ENCODE measurements around the gene CDKL4. TPM values are rescaled to one million over a fixed set of nuclear protein-coding genes. Genes with fewer than 3 reads are reported as not detected.
A peak's percentile ranks its signal among the peaks of the same experiment; 100 is the strongest.

Gene CDKL4
- total RNA-seq, 1 donor from 2014 or later = 0.24 TPM

DNA sequence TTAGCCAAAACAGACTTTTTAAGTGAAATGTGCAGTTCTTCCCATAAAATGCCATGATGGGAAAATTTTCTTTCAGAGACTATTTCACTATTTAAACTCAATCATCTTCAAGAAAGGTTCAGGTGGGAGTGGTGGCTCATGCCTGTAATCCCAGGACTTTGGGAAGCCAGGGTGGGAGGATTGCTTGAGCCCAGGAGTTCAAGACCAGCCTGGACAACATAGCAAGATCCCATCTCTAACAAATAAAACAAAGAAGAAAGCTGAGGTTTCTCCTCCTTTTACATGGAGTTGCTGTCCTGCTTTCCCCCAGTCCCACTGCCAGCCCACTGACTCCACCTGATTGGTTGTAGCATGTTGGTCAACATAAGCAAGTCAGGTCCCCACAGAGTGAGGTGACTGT, 97.1 kb downstream of the CDKL4 start:
- no peak for DNase-seq
- POLR2A ChIA-PET = no interaction called here
- no peak overlapping the region for H3K27ac Mint-ChIP-seq
- CTCF ChIA-PET = no interaction called here
- no peak overlapping the region for H3K4me3 Mint-ChIP-seq
- no peaks in the 10 kb centered on the region for H3K27me3 Mint-ChIP-seq
- H3K36me3 Mint-ChIP-seq (ENCODE audit: low read depth) = no peaks in the 10 kb centered on the region
- peaks cover 28% of the 10 kb centered on the region for H3K4me1 Mint-ChIP-seq
- intact Hi-C loops (cut with micrococcal nuclease) = no loop called here
- TF ChIP-seq, protein P1, sequence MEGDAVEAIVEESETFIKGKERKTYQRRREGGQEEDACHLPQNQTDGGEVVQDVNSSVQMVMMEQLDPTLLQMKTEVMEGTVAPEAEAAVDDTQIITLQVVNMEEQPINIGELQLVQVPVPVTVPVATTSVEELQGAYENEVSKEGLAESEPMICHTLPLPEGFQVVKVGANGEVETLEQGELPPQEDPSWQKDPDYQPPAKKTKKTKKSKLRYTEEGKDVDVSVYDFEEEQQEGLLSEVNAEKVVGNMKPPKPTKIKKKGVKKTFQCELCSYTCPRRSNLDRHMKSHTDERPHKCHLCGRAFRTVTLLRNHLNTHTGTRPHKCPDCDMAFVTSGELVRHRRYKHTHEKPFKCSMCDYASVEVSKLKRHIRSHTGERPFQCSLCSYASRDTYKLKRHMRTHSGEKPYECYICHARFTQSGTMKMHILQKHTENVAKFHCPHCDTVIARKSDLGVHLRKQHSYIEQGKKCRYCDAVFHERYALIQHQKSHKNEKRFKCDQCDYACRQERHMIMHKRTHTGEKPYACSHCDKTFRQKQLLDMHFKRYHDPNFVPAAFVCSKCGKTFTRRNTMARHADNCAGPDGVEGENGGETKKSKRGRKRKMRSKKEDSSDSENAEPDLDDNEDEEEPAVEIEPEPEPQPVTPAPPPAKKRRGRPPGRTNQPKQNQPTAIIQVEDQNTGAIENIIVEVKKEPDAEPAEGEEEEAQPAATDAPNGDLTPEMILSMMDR (IDR thresholded peaks at IDR 0.05) = no peak
- no peaks in the 10 kb centered on the region for H3K9me3 Mint-ChIP-seq
- ATAC-seq (ENCODE audit: low read depth) = no peak

DNA sequence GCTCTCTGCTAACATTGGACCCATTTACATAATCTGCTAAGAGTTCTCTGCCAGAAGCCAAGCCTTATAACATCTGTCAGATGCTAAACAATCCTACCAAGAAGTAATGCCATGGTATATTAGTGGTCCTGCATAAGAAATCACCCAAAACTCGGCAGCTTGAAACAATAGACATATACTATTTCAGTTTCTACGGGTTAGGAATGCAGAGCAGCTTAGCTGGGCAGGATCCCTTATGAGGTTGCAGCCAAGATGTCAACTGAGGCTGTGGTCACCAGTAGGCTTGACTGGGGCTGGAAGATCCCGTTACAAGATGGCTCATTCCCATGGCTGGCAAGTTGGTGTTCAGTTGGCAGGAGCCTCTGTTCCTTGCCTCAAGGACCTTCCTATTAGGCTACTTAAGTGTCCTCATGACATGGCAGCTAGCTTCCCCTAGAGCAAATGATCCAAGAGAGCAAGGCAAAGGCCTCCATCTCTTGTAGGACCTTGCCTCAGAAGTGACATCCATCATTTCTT, 97.8 kb downstream of the CDKL4 start:
- no peak for DNase-seq

DNA sequence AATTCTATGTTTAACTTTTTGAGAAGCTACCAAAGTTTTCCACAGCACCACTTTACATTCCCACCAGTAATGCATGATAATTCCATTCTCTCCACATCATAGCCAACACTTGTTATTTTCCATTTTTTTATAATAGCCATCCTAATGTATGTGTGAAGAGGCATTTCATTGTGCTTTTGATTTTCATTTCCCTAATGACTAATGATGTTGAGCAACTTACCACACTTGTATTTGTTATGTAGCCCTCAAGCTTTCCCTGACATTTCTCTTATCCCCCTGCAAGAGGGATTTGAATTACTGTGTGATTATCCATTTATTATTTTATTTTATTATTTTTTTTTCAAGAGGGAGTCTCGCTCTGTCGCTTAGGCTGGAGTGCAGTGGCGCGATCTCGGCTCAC, 99.4 kb downstream of the CDKL4 start:
- Mint-ChIP-seq H3K9me3 (no peaks in the 10 kb centered on the region), H3K27ac (no peak overlapping the region), H3K4me3 (no peak overlapping the region), H3K4me1 (peaks cover 47% of the 10 kb centered on the region), H3K36me3 (ENCODE audit: low read depth) (no peaks in the 10 kb centered on the region), H3K27me3 (no peaks in the 10 kb centered on the region)
- ATAC-seq (ENCODE audit: low read depth) (no peak), DNase-seq (no peak)
- POLR2A ChIA-PET = interaction anchor here (6.0 to 6.6 kb wide), 3 partner anchors 17 to 24 kb away, joined by 46 to 52 read pairs (median 52); partner anchors contain the start of gene SOS1
- CTCF ChIA-PET = interaction anchor here (0.6 to 1.1 kb wide), 2 partner anchors 18 to 84 kb away, joined by 3 to 5 read pairs; no protein-coding TSS in a partner anchor
- TF ChIP-seq, protein P1 (IDR thresholded peaks at IDR 0.05) = no peak
- intact Hi-C loops (cut with micrococcal nuclease) = no loop called here

More for the DNA sequence above, 97.8 kb downstream of the CDKL4 start:
- ChIA-PET POLR2A (no interaction called here), CTCF (no interaction called here)
- TF ChIP-seq, protein P1 (IDR thresholded peaks at IDR 0.05) = no peak
- no peak overlapping the region for H3K27ac Mint-ChIP-seq
- no peak for ATAC-seq (ENCODE audit: low read depth)
- H3K36me3 Mint-ChIP-seq (ENCODE audit: low read depth) = no peaks in the 10 kb centered on the region
- H3K9me3 Mint-ChIP-seq = no peaks in the 10 kb centered on the region
- intact Hi-C loops (cut with micrococcal nuclease) = no loop called here
- no peak overlapping the region for H3K4me3 Mint-ChIP-seq
- H3K4me1 Mint-ChIP-seq = peaks cover 34% of the 10 kb centered on the region
- H3K27me3 Mint-ChIP-seq = no peaks in the 10 kb centered on the region

DNA sequence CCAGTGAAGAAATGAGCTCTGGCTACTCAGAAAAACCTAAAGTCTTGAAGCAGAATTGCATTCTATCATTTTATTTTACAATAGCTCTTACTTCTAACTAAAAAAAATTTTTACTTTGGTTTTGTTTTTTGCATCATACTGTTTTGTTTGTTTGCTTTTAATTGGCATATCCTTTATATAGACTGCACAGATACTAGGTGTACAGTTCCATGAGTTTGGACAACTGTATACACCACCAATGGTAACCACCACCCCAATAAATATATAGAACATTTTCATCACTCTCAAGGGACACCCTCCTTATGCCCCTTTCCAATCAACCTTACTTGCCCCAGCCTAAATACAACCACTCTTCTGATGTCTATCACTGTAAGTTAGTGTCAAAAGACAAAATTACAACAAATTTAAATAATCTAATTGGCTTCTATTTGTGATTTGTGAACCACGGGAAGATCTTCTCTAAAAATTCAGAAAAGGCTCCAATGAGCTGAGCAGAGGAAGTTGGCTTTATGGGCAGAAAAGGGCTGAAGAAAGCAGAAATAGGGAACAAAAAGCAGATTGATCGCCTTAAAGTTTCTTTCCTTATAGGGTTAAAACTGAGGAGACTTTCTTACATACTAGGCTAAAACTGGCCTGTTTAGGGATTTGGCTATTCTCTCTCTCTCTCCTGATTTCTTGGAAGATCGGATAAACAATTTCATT, 100.7 kb downstream of the CDKL4 start:
- Mint-ChIP-seq H3K36me3 (ENCODE audit: low read depth) (no peaks in the 10 kb centered on the region), H3K27me3 (no peaks in the 10 kb centered on the region), H3K27ac (peak overlapping the region; percentile 91), H3K4me3 (peak overlapping the region; percentile 3), H3K9me3 (no peaks in the 10 kb centered on the region), H3K4me1 (peaks cover 50% of the 10 kb centered on the region)
- POLR2A ChIA-PET = interaction anchor here (1.1 to 6.6 kb wide), 4 partner anchors 15 to 85 kb away, joined by 3 to 52 read pairs (median 49); partner anchors contain the start of gene SOS1
- ATAC-seq (ENCODE audit: low read depth) (no peak), DNase-seq (no peak)
- TF ChIP-seq, protein P1 (IDR thresholded peaks at IDR 0.05) = no peak
- CTCF ChIA-PET = interaction anchor here (1.1 to 2.0 kb wide), 5 partner anchors 18 to 86 kb away, joined by 3 to 10 read pairs (median 5); partner anchors contain the start of gene SOS1
- intact Hi-C loops (cut with micrococcal nuclease) = no loop called here
